IMR-90 (cell line): ENCODE results near the gene KDM4F.

Experiments
- CEBPB ChIP-seq: IDR thresholded peaks from 2 replicates; pipeline ENCODE4 v1.6.1; 2012; ENCODE audit warnings: low read depth, low read length, improper control_type of control experiment
- CHD1 ChIP-seq: IDR thresholded peaks from 2 replicates; pipeline ENCODE4 v1.6.1; 2012; ENCODE audit warnings: low read depth, low read length, improper control_type of control experiment
- FOS ChIP-seq: fragments of 150-350 bp; IDR thresholded peaks from 2 replicates; pipeline ENCODE4 v1.6.1; 2016; ENCODE audit warnings: low read depth, low read length
- MAFK ChIP-seq: IDR thresholded peaks from 2 replicates; pipeline ENCODE4 v1.6.1; 2012; ENCODE audit warnings: low read depth, low read length, improper control_type of control experiment
- MAZ ChIP-seq: IDR thresholded peaks from 2 replicates; pipeline ENCODE4 v1.6.1; 2012; ENCODE audit warnings: low read depth, mild to moderate bottlenecking, low read length, improper control_type of control experiment, moderate library complexity, borderline replicate concordance
- MXI1 ChIP-seq: IDR thresholded peaks from 2 replicates; pipeline ENCODE4 v1.6.1; 2012; ENCODE audit warnings: low read depth, mild to moderate bottlenecking, low read length, moderate library complexity, borderline replicate concordance
- NFE2L2 ChIP-seq: fragments of 150-350 bp; IDR thresholded peaks from 2 replicates; pipeline ENCODE4 v1.6.1; 2016; ENCODE audit warnings: low read depth, mild to moderate bottlenecking, low read length
- POLR2A ChIP-seq: IDR thresholded peaks from 2 replicates; pipeline ENCODE4 v1.6.1; 2012; ENCODE audit warnings: mild to moderate bottlenecking, low read depth, low read length
- RAD21 ChIP-seq: IDR thresholded peaks from 2 replicates; pipeline ENCODE4 v1.6.1; 2012; ENCODE audit warnings: low read length, improper control_type of control experiment
- RCOR1 ChIP-seq: IDR thresholded peaks from 2 replicates; pipeline ENCODE4 v1.6.1; 2012; ENCODE audit warnings: mild to moderate bottlenecking, low read length, improper control_type of control experiment; ENCODE audit not compliant: insufficient replicate concordance
- RFX5 ChIP-seq: IDR thresholded peaks from 2 replicates; pipeline ENCODE4 v1.8.0; 2012; ENCODE audit warnings: low read depth, mild to moderate bottlenecking, low read length, moderate library complexity
- SMC3 ChIP-seq: fragments of 150-350 bp; IDR thresholded peaks from 2 replicates; pipeline ENCODE4 v1.6.1; 2016; ENCODE audit warnings: low read depth, mild to moderate bottlenecking, antibody characterized with exemption, low read length, moderate library complexity
- TF ChIP-seq, protein P1 (sequence below): conservative IDR thresholded peaks from 2 replicates; pipeline ENCODE4 v1.5.1; 2012; ENCODE audit warnings: mild to moderate bottlenecking, low read depth, low read length, improper control_type of control experiment
- TF ChIP-seq, protein P2 (sequence below): fragments of 150-350 bp; IDR thresholded peaks from 2 replicates; pipeline ENCODE4 v1.6.1; 2017; ENCODE audit warnings: mild to moderate bottlenecking, antibody characterized with exemption, low read length, low read depth

DNA sequence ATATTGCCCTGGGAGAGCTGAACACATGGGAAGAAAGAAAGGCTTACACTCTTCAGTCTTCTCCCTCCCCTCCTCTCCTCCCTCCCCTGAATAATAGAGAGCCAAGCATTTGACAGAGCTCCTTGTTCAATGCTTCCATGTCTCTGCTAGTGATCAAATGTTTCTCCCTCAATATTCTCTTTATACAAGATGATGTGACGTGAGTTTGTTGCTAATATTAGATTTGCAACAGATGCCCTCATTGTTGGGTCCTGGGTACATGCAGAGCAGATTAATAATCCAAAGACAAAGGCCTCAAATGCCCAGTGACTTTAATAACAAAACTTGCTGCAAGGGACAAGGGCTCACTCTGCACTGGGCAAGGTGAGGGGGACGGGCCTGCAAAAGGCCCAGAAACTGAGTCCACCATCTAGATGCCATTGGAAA is 33.4 kb downstream of the KDM4F start:
- TF ChIP-seq RCOR1 (no peak), POLR2A (no peak), MAFK (no peak), MAZ (no peak), CEBPB (no peak), SMC3 (no peak), RAD21 (no peak), FOS (no peak), MXI1 (no peak), NFE2L2 (no peak), RFX5 (no peak), CHD1 (no peak)
- TF ChIP-seq, protein P1, sequence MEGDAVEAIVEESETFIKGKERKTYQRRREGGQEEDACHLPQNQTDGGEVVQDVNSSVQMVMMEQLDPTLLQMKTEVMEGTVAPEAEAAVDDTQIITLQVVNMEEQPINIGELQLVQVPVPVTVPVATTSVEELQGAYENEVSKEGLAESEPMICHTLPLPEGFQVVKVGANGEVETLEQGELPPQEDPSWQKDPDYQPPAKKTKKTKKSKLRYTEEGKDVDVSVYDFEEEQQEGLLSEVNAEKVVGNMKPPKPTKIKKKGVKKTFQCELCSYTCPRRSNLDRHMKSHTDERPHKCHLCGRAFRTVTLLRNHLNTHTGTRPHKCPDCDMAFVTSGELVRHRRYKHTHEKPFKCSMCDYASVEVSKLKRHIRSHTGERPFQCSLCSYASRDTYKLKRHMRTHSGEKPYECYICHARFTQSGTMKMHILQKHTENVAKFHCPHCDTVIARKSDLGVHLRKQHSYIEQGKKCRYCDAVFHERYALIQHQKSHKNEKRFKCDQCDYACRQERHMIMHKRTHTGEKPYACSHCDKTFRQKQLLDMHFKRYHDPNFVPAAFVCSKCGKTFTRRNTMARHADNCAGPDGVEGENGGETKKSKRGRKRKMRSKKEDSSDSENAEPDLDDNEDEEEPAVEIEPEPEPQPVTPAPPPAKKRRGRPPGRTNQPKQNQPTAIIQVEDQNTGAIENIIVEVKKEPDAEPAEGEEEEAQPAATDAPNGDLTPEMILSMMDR = no peak
- TF ChIP-seq, protein P2, sequence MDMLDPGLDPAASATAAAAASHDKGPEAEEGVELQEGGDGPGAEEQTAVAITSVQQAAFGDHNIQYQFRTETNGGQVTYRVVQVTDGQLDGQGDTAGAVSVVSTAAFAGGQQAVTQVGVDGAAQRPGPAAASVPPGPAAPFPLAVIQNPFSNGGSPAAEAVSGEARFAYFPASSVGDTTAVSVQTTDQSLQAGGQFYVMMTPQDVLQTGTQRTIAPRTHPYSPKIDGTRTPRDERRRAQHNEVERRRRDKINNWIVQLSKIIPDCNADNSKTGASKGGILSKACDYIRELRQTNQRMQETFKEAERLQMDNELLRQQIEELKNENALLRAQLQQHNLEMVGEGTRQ = no peak
